Measurements from ENCODE around the gene TPO.

TPO gene

DNA sequence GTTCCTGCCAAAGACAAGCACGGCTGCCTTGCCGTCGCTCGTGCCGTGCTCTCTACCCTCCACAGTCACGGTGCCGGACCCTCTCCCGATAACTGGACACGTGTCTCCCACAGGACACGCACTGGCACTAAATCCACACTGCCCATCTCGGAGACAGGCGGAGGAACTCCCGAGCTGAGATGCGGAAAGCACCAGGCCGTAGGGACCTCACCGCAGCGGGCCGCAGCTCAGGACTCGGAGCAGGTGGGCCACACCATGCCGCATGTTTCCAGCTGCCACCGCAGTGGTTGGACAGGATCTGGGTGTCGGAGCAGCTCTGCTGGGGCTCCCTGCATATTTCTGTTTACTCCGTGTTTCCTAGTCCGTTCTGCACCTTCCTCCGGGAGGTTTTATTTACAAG lies 127.2 kb downstream of the TPO start:
- Histone ChIP-seq H3K9ac (ENCODE audit: low read depth, low read length) (no peak overlapping the region), H3K9me3 (ENCODE audit: control insufficient read depth, insufficient read depth, low read length) (no peaks in the 10 kb centered on the region), H3K36me3 (ENCODE audit: insufficient read depth, low read length) (no peaks in the 10 kb centered on the region), H3K4me1 (ENCODE audit: insufficient read depth, low read length) (no peaks in the 10 kb centered on the region)

DNA sequence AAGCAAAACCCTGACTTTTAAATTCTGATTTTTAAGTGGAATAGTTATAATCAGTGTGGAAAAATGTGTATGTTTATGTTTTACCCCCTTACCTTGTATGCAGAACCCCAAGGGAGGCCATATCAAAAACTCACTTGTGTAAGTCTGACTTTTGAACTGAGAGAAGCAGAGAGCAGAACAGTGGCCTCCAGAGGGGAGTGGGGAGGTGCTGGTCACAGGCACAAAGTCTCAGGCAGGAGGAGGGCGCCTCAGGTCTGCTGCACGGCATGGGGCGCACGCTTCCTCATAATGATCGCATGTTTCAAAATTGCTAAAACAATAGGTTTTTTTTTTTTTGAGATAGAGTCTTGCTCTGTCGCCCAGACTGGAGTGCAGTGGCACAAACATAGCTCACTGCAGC lies 127.8 kb downstream of the TPO start:
- no peaks in the 10 kb centered on the region for H3K4me1 ChIP-seq (ENCODE audit: insufficient read depth, low read length)
- H3K9ac ChIP-seq (ENCODE audit: low read depth, low read length), result no peak overlapping the region

DNA sequence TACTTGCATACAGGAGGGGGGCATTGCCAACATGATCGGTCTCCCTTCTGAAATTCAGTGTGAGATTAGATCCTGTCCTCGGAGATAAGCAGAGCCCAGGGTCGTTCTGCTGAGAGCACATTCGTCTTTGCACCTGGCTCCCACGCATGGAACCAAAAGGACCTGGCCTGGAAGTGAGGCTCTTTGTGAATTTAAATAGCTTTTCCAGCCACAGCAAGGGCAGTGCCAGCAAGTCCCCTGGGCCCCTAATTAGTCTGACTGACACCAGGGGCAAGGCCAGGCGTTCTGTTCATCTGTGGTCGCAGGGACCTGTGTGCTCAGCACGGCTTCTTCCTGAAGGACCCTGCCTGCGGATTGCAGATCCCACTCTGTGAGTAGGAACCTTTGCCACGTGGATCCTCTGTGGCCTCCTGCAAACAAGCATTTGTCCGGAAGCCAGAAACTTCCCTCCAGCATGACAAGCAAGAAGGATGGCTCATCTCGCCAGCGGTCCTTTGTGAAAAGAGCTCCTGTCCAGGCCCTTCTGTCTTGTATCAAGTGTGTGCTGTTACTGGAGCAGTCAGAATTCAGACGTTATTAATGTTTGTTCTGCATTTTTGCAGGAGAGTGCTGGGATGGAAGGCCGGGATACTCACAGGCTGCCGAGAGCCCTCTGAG lies 128.7 kb downstream of the TPO start:
- no peaks in the 10 kb centered on the region for H3K9me3 ChIP-seq (ENCODE audit: control insufficient read depth, insufficient read depth, low read length)
- no peaks in the 10 kb centered on the region for H3K36me3 ChIP-seq (ENCODE audit: insufficient read depth, low read length)
- H3K4me1 ChIP-seq (ENCODE audit: insufficient read depth, low read length), result no peaks in the 10 kb centered on the region
- H3K9ac ChIP-seq (ENCODE audit: low read depth, low read length), result no peak overlapping the region

More for the DNA sequence above, 127.8 kb downstream of the TPO start:
- H3K9me3 ChIP-seq (ENCODE audit: control insufficient read depth, insufficient read depth, low read length), result no peaks in the 10 kb centered on the region
- H3K36me3 ChIP-seq (ENCODE audit: insufficient read depth, low read length), result no peaks in the 10 kb centered on the region

DNA sequence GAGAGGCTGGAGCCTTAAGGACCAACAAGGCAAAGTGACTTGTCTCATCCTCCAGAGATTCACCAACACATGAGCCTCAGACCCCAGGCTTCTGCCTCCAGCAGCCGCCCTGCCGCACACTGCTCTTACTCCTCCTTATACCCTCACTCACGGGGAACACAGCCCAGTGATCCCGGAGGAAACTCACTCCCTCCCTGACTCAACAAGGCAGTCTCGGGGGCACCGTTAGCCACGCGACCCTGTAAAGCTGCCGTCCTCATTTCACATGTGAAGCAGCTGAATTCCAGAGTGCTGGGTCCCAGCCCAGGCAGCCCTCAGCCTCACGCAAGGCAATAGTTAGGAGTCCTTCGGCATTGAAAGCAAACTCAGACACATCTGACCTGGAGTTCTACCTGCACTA lies 129.7 kb downstream of the TPO start:
- Histone ChIP-seq H3K4me1 (ENCODE audit: insufficient read depth, low read length) (no peaks in the 10 kb centered on the region), H3K9ac (ENCODE audit: low read depth, low read length) (no peak overlapping the region), H3K9me3 (ENCODE audit: control insufficient read depth, insufficient read depth, low read length) (no peaks in the 10 kb centered on the region), H3K36me3 (ENCODE audit: insufficient read depth, low read length) (no peaks in the 10 kb centered on the region)

DNA sequence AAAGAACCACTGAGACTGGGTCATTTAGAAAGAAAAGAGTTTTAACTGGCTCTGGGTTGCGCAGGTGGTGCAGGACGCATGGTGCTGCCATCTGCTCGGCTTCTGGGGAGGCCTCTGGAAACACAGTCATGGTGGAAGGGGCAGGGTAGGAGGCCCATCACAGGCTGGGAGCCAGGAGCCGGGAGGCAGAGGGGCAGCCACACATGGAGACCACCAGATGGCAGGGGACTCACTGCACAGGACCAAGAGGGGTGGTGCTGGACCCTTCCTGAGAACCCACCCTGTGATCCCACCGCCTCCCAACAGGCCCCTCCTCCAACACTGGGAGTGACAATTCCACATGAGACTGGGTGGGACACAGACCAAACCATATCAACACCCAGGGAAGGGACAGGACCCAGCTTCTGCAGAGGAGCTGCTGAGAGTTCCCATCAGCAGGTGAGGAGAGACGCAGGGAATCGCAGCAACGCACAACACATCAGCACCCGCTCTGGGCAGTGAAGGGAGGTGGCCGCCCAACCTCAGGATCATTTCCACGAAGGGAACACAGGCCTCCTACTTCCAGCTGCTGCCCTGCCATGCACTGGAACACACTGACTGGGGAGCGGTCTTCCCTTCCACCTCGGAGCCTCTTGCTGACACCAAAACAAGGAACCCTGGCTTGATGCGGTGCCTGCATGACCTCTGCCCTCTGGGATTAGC lies 130.7 kb downstream of the TPO start:
- Histone ChIP-seq H3K4me1 (ENCODE audit: insufficient read depth, low read length) (no peaks in the 10 kb centered on the region), H3K9ac (ENCODE audit: low read depth, low read length) (no peak overlapping the region), H3K36me3 (ENCODE audit: insufficient read depth, low read length) (no peaks in the 10 kb centered on the region), H3K9me3 (ENCODE audit: control insufficient read depth, insufficient read depth, low read length) (no peaks in the 10 kb centered on the region)

DNA sequence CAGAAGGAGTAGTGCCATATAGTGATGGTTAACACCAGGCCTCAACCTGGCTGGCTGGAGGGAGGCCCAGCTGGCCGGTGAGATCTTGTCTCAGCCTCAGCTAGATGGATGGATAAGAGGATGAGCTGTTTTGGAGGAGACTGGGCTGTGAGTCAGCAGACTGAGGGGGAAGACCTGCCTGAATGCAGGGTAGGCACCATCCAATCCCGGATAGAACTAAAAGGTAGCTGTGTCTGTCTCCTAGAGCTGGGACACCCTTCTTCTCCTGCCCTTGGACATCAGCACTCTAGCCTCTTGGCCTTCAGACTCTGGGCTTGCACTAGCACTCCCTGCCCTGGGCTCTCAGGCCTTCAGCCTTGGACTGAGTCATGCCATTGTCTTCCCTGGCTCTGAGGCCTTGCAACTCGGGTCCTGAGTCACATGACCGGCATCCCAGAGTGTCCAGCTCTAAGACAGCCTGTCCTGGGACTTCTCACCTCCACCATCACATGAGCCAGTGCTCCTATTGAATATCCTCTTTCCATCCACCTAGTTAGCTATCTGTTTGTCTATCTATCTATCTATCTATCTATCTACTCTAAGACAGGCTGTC lies 131.3 kb downstream of the TPO start:
- Histone ChIP-seq H3K4me1 (ENCODE audit: insufficient read depth, low read length) (no peaks in the 10 kb centered on the region), H3K36me3 (ENCODE audit: insufficient read depth, low read length) (no peaks in the 10 kb centered on the region), H3K9me3 (ENCODE audit: control insufficient read depth, insufficient read depth, low read length) (no peaks in the 10 kb centered on the region), H3K9ac (ENCODE audit: low read depth, low read length) (no peak overlapping the region)

DNA sequence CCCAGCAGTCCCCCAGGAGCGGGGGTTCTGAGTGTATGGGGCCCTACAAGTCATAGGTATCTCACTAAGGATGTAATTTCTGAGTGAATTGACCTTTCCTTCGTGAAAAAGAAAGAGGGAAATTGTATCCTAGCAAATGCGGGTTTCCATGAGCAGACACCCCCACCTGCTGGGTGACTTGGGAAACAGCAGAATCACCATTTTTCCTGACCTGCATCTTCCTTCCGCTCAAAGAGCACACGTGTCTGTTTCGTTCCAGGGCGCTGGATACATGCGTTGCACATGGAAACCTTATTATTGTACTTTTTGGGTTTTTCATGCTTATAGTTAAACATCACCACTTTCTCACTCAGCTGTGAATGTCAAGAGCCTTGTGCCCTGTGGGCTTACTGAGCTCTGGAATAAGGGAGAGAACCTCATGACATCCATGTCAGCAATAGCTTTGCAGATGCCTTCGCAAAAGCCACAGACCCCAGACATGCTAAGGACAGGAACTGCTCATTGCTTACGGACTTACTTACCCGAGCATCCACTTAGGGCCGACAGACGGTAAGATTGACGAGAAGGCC lies 132.8 kb downstream of the TPO start:
- no peaks in the 10 kb centered on the region for H3K9me3 ChIP-seq (ENCODE audit: control insufficient read depth, insufficient read depth, low read length)
- no peaks in the 10 kb centered on the region for H3K36me3 ChIP-seq (ENCODE audit: insufficient read depth, low read length)
- peaks cover 5% of the 10 kb centered on the region; the same call in 1 of the 2 replicates for H3K4me1 ChIP-seq (ENCODE audit: insufficient read depth, low read length)
- no peak overlapping the region for H3K9ac ChIP-seq (ENCODE audit: low read depth, low read length)

DNA sequence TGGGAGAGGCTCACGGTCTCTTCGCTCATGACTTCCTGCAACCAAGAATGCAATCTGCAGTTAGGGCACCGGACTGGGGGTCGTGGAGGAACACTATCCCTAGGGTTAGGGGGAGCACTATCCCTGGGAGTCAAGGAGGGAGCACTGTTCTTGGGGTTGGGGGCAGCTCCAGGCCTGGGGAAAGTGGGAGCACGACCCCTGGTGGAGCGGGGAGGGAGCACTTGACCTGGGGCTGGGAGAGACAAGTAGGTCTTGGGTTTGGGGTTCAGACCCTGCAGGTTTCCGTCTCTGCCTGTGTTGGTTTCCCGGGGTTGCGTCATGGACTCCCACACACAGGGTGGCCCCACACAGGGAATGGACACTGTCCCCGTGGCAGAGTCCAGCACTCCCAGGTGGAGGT lies 133.6 kb downstream of the TPO start:
- Histone ChIP-seq H3K9ac (ENCODE audit: low read depth, low read length) (no peak overlapping the region), H3K4me1 (ENCODE audit: insufficient read depth, low read length) (peaks cover 5% of the 10 kb centered on the region; the same call in 1 of the 2 replicates), H3K9me3 (ENCODE audit: control insufficient read depth, insufficient read depth, low read length) (no peaks in the 10 kb centered on the region), H3K36me3 (ENCODE audit: insufficient read depth, low read length) (no peaks in the 10 kb centered on the region)

DNA sequence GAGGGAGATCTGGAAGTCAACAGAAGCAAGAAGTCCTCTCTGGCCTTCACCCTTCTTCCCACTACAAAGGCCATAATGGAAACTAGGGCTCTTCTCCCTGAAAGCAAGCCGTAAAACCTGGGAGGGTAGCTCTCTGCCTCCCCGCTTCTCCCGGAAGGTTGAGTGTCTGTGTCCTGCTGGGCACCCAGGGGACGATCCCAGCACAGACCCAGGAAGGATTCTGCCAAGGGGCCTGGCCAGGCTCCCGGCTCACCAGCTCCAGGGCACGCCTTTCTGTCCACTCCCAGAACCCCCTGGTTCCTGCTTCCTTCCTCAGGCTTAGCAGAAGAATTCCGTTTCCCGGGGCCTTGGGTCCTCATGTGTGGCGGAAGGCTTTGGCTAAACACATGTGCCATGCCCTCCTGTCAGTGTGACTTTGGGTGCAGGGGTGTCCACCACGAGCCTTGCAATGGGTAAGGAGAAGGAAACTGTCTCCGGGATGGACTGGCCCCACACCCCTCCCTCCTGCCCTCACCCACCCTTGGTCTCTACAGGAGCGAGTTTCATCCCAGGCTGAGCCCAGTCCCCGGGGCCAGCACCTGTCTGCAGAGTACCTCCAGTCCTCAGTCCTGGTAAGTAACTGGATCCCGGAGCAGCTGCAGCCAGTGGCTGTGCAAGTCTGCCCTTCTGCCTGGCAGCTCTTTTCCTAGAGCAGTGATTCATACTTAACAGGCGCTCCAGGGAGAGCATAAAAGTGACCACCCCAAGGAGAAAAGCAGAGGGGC lies 135.8 kb downstream of the TPO start:
- Histone ChIP-seq H3K4me1 (ENCODE audit: insufficient read depth, low read length) (peaks cover 5% of the 10 kb centered on the region; the same call in 1 of the 2 replicates), H3K9me3 (ENCODE audit: control insufficient read depth, insufficient read depth, low read length) (no peaks in the 10 kb centered on the region), H3K36me3 (ENCODE audit: insufficient read depth, low read length) (no peaks in the 10 kb centered on the region), H3K9ac (ENCODE audit: low read depth, low read length) (no peak overlapping the region)

DNA sequence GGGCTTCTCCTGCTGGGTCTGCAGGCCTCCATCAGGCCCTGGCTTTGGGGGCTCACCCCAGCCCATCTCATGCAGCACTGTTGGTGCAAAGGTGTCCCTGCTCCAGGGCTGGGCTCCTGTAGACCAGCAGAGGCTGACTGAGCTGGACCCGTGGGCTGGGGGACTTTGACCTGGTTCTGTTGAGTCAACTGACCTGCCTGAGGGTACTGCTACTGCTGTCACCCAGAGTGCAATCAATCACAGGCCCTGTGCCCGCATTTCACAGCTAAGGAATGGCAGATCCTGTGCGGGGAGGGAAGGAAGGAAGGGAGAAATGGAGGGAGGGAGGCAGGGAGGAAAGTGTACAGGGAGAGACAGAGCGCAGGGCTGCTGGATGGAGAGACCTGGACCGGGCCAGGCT lies 136.8 kb downstream of the TPO start:
- Histone ChIP-seq H3K36me3 (ENCODE audit: insufficient read depth, low read length) (no peaks in the 10 kb centered on the region), H3K9ac (ENCODE audit: low read depth, low read length) (no peak overlapping the region), H3K9me3 (ENCODE audit: control insufficient read depth, insufficient read depth, low read length) (no peaks in the 10 kb centered on the region), H3K4me1 (ENCODE audit: insufficient read depth, low read length) (peaks cover 5% of the 10 kb centered on the region; the same call in 1 of the 2 replicates)

DNA sequence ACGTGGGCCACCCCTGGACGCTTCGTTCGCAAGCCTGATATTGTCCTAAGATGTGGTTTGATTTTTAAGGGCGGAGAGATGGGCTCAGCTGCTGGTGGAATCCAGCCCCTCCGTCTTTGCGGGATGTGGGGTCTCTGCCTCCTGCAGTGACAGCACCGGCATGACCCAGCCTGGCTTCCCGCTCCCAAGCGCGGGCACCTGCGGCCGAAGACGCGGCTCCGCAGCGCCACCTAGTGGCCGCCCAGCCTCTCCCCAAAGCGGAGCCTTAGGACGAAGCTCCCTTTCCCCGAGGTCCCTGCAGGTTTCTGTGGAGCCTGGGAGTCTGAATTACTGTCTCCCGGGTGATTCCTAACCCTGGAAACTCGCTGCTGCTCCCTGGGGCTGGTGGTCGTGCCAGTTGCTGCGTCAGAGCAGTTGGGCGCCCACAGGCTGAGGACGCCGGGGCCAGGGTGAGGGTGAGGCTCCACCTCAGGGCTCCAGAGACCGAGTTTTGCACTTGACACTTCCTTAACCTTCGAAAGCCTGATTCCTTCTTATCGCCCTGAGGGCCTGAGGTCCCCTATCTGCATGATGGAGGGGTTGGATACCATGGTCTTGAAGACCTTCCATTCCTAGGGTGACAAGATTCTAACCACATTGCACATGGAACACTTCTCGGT lies 137.5 kb downstream of the TPO start:
- Histone ChIP-seq H3K9ac (ENCODE audit: low read depth, low read length) (no peak overlapping the region), H3K4me1 (ENCODE audit: insufficient read depth, low read length) (peaks cover 5% of the 10 kb centered on the region; the same call in 1 of the 2 replicates), H3K36me3 (ENCODE audit: insufficient read depth, low read length) (no peaks in the 10 kb centered on the region), H3K9me3 (ENCODE audit: control insufficient read depth, insufficient read depth, low read length) (no peaks in the 10 kb centered on the region)

DNA sequence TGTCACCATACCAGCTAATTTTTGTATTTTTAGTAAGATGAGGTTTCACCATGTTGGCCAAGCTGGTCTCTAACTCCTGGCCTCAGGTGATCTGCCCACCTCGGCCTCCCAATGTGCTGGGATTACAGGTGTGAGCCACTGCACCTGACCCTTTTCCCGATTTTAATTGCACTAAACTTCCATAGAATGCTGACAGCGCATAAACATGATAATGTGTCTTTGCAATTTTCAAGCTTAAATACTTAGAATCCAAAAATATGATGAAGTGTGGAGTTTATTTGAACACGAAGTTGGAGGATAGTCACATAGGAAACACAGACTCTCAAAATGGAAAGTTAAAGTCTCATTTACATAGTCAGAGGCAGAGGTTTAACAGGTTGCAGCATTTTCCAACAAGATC lies 138.6 kb downstream of the TPO start:
- Histone ChIP-seq H3K9ac (ENCODE audit: low read depth, low read length) (no peak overlapping the region), H3K9me3 (ENCODE audit: control insufficient read depth, insufficient read depth, low read length) (no peaks in the 10 kb centered on the region), H3K36me3 (ENCODE audit: insufficient read depth, low read length) (no peaks in the 10 kb centered on the region)

DNA sequence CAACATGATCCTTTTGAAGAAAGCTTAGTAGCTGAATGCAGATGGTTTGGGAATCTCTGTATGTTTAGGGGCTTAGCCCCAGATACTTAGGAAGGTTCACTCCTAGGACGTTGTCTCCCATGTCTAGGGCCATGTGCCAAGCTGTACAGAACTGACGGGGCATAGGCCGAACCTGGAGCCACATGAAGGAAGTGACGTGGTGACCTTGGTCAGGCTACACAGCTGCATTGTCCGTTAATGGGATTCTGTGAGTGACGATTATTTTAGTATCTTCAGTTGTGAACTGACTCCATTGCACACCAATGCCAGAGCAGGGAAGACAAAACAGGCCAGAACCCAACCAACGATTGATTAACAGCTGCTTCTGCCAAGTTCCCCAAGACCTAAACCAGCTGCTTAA lies 139.3 kb downstream of the TPO start:
- Histone ChIP-seq H3K9ac (ENCODE audit: low read depth, low read length) (no peak overlapping the region), H3K4me1 (ENCODE audit: insufficient read depth, low read length) (peaks cover 5% of the 10 kb centered on the region; the same call in 1 of the 2 replicates), H3K9me3 (ENCODE audit: control insufficient read depth, insufficient read depth, low read length) (no peaks in the 10 kb centered on the region), H3K36me3 (ENCODE audit: insufficient read depth, low read length) (no peaks in the 10 kb centered on the region)

More for the DNA sequence above, 138.6 kb downstream of the TPO start:
- H3K4me1 ChIP-seq (ENCODE audit: insufficient read depth, low read length), result peaks cover 5% of the 10 kb centered on the region; the same call in 1 of the 2 replicates
